ENCODE data around the gene WWTR1.

DNA sequence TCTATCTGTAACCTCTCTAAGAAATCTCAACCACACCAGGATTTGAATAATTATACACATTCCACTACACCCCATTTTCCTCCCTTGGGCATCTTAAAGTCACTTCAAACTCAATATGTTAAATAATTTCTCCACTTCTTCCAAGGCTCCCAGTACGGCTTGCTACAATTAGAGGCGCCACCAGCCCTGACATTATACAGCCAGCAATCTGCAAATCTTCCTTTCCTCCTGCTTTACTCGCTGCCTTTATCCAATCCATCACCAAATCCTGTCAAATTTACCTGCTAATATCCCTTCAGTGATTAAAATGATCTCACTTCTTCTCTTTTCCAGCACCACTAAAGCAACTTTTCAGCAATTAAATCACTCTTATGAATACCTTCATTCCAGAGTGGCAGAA, 13.9 kb downstream of the WWTR1 start:
- TF ChIP-seq POLR2A (IDR thresholded peaks at IDR 0.05) = no peak
- TF ChIP-seq, protein P1, sequence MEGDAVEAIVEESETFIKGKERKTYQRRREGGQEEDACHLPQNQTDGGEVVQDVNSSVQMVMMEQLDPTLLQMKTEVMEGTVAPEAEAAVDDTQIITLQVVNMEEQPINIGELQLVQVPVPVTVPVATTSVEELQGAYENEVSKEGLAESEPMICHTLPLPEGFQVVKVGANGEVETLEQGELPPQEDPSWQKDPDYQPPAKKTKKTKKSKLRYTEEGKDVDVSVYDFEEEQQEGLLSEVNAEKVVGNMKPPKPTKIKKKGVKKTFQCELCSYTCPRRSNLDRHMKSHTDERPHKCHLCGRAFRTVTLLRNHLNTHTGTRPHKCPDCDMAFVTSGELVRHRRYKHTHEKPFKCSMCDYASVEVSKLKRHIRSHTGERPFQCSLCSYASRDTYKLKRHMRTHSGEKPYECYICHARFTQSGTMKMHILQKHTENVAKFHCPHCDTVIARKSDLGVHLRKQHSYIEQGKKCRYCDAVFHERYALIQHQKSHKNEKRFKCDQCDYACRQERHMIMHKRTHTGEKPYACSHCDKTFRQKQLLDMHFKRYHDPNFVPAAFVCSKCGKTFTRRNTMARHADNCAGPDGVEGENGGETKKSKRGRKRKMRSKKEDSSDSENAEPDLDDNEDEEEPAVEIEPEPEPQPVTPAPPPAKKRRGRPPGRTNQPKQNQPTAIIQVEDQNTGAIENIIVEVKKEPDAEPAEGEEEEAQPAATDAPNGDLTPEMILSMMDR (IDR thresholded peaks at IDR 0.05) = no peak

Measured in uterus (tissue), 2 donors.